Upper lobe of right lung (tissue), 1 donor: ENCODE data around the gene ACO2. TPM values are rescaled to one million over a fixed set of nuclear protein-coding genes. Genes with fewer than 3 reads are reported as not detected.

Source experiments
- ATAC-seq: fragments of 200-7000 bp; cut with Tn5 transposase; one replicate; pipeline ENCODE4 v1.9.1; 2020; ENCODE audit warnings: mild to moderate bottlenecking, moderate library complexity
- DNase-seq: peaks from one replicate; pipeline ENCODE4 v3.0.0-alpha.2; 2020
- H3K27ac ChIP-seq: fragments of 200-600 bp; one replicate; pipeline ENCODE4 v1.8.0; 2022
- H3K27me3 ChIP-seq: fragments of 200-600 bp; one replicate; pipeline ENCODE4 v1.8.0; 2022; ENCODE audit warnings: mild to moderate bottlenecking
- H3K36me3 ChIP-seq: fragments of 200-600 bp; one replicate; pipeline ENCODE4 v1.8.0; 2022
- H3K4me1 ChIP-seq: fragments of 200-600 bp; one replicate; pipeline ENCODE4 v1.8.0; 2022
- H3K4me3 ChIP-seq: fragments of 200-600 bp; one replicate; pipeline ENCODE4 v1.8.0; 2022; ENCODE audit warnings: mild to moderate bottlenecking
- H3K9me3 ChIP-seq: fragments of 200-600 bp; one replicate; pipeline ENCODE4 v1.8.0; 2022
- CTCF ChIP-seq: fragments of 200-600 bp; IDR thresholded peaks from one replicate; pipeline ENCODE4 v1.8.0; 2022; ENCODE audit warnings: antibody characterized with exemption
- intact Hi-C: fragments of 100-400 bp; cut with DNase I; formaldehyde crosslinking; loops from one replicate; pipeline ENCODE4 v1.11.0; 2022
- total RNA-seq: library from RNA; stranded (reverse); fragmentation: NEBNext Ultra II Directional; extraction: Animal tissue kit (Norgen Biotek cat#: 25700); gene quantifications from one replicate; pipeline ENCODE4 v1.2.1, GENCODE V29; 2021
- donor health status: DM: no; HTN: yes; CAD: no; lungs with severe emphysema.

ACO2 gene
- total RNA-seq, 1 donor from 2014 or later, result 84.1 TPM

- Histone ChIP-seq H3K36me3 (peaks cover 15% of the 10 kb centered on the region), H3K4me1 (peaks cover 7% of the 10 kb centered on the region), H3K27ac (peak overlapping the region; percentile 99), H3K4me3 (peak overlapping the region; percentile 93), H3K27me3 (no peaks in the 10 kb centered on the region), H3K9me3 (no peaks in the 10 kb centered on the region)
- intact Hi-C loops, result no loop called here
- no peak for TF ChIP-seq CTCF
- ATAC-seq (no peak), DNase-seq (no peak)
These were observed 23.5 kb upstream of the ACO2 start for GRCh38 chr22:41445129-41446056.

- intact Hi-C loops, result no loop called here
- peaks cover 8% of the 10 kb centered on the region for H3K36me3 ChIP-seq
- H3K27ac ChIP-seq, result peak overlapping the region; percentile 99
- no peak for ATAC-seq
- H3K4me1 ChIP-seq, result peaks cover 7% of the 10 kb centered on the region
- peak overlapping the region; percentile 93 for H3K4me3 ChIP-seq
- no peaks in the 10 kb centered on the region for H3K27me3 ChIP-seq
- peak; percentile 77 for DNase-seq
- H3K9me3 ChIP-seq, result no peaks in the 10 kb centered on the region
- TF ChIP-seq CTCF, result no peak
These were observed 22.8 kb upstream of the ACO2 start for GRCh38 chr22:41446057-41446501.

GRCh38 chr22:41446639-41447434, 22.1 kb upstream of the ACO2 start, which contains the start of gene TOB2:
Gene TOB2, minus strand, starts transcription at chr22:41446801. Its CDS starts 9,456 bp downstream, at chr22:41437345.
- Histone ChIP-seq H3K36me3 (peaks cover under 1% of the 10 kb centered on the region), H3K4me3 (peak within 1 kb of the TSS; percentile 93), H3K9me3 (no peaks in the 10 kb centered on the region), H3K4me1 (peaks cover 7% of the 10 kb centered on the region), H3K27ac (peak within 1 kb of the TSS; percentile 99), H3K27me3 (no peaks in the 10 kb centered on the region)
- intact Hi-C loops, result no loop called here
- ATAC-seq (peak; percentile 85), DNase-seq (peak; percentile 97)
- no peak for TF ChIP-seq CTCF

- no peak for TF ChIP-seq CTCF
- Histone ChIP-seq H3K36me3 (no peaks in the 10 kb centered on the region), H3K4me3 (peak overlapping the region; percentile 93), H3K4me1 (peaks cover 7% of the 10 kb centered on the region), H3K27me3 (no peaks in the 10 kb centered on the region), H3K9me3 (no peaks in the 10 kb centered on the region), H3K27ac (peak overlapping the region; percentile 99)
- intact Hi-C loops, result no loop called here
- ATAC-seq (peak; percentile 40), DNase-seq (peak; percentile 87)
These were observed 21.3 kb upstream of the ACO2 start for GRCh38 chr22:41447435-41448188.

- no peaks in the 10 kb centered on the region for H3K9me3 ChIP-seq
- H3K27me3 ChIP-seq, result no peaks in the 10 kb centered on the region
- peak; percentile 96 for DNase-seq
- intact Hi-C loops, result no loop called here
- peak overlapping the region; percentile 93 for H3K4me3 ChIP-seq
- H3K36me3 ChIP-seq, result no peaks in the 10 kb centered on the region
- H3K27ac ChIP-seq, result peak overlapping the region; percentile 99
- no peak for TF ChIP-seq CTCF
- H3K4me1 ChIP-seq, result peaks cover 5% of the 10 kb centered on the region
- peak; percentile 85 for ATAC-seq
These were observed 20.6 kb upstream of the ACO2 start for GRCh38 chr22:41448189-41448808.
